Thymus (tissue), 2 donors: ENCODE data around the gene PKN2. TPM values are rescaled to one million over a fixed set of nuclear protein-coding genes. Genes with fewer than 3 reads are reported as not detected.

Experiments
- polyA plus RNA-seq: library from polyadenylated mRNA; stranded (reverse); fragments of 200-250 nt; gene quantifications from one replicate; pipeline ENCODE4 v1.2.3, GENCODE V29; 2013
- total RNA-seq: library from RNA; stranded (reverse); fragments of 120-200 nt; gene quantifications from one replicate; pipeline ENCODE4 v1.2.4, GENCODE V29; 2013
- donor health status: healthy.

PKN2 gene
- total and polyA plus RNA-seq, 2 donors = 26.0 to 27.5 TPM

Other genes starting within 250 kb of the PKN2 start
- gene GTF2B, start 207.3 kb downstream of the PKN2 start, total RNA-seq = 95.4 TPM
- 49.3 TPM for gene GTF2B, start 207.3 kb downstream of the PKN2 start, polyA plus RNA-seq